GM19025 (cell line): ENCODE results near the gene DYRK1A.
A peak's percentile ranks its signal among the peaks of the same experiment; 100 is the strongest.

Experiments used
- ATAC-seq: cut with Tn5 transposase; IDR thresholded peaks from one replicate; pipeline ENCODE4 v1.9.1; 2021; ENCODE audit warnings: mild to moderate bottlenecking, low read depth, moderate library complexity; ENCODE audit not compliant: unreplicated experiment

Gene DYRK1A

DNA sequence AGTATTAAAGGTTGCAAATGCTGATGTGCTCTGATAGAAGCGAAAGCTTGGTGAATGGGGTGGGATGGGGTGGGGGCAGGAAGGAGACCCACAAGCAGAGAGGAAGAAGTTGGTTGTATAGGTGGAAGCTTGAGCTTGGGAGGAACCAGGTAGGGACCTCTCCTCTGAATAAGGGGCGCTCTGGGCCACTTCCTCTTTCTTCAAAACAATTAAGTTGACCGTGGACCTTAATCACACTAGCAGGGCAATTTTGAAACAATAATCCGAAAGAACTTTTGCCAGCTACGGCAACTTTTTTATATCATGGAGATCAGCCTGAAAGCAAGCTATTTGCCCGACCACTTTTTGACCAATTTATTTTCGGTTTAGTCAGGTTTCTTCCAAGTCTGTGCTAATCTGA lies 1.9 kb upstream of the DYRK1A start:
- ATAC-seq: no peak

GRCh38 chr21:37365517-37366481 lies 774 bp upstream of the DYRK1A start:
- ATAC-seq: peak; percentile 35

GRCh38 chr21:37367336-37367702 lies 746 bp downstream of the DYRK1A start:
- no peak for ATAC-seq

DNA sequence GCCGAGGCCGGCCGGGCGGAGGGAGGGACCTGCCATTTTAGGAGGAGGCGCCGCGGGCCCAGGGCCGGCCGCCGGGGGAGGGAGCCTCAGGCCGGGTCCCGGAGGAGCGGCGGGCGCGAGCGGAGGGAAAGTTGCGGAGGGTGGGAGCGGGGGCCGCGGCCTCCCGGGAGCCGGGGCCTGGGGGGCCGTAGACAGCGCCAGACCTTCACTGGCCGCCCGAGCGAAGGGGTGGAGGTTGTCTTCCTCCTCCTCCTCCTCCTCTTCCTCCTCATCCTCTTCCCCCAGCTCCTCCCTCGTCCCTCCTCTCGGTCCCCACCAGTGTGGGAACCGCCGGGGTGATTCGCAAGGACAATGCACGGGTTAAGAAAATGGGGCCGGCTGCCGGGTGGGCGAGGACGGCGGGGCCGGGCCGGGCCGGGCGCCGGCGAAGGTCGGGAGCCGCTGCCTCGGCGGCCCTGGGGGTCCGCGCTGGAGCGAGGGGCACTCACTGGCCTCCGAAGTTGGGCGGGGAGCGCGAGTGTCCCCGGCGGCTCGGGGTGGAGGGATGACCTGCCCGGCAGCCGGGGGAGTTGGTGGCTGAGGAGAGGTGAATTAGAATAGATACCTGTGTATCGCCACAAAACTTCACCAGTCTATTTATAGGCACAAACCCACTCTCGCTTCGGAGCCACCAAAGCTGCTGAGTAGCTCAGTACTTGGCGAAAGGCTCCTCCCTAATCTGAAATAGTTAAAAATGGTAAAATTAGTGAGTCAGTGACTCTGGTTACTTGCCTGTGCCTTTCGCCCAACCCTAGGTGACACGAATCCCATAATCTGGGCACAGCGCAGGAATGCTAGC lies 1.3 kb downstream of the DYRK1A start:
- no peak for ATAC-seq

DNA sequence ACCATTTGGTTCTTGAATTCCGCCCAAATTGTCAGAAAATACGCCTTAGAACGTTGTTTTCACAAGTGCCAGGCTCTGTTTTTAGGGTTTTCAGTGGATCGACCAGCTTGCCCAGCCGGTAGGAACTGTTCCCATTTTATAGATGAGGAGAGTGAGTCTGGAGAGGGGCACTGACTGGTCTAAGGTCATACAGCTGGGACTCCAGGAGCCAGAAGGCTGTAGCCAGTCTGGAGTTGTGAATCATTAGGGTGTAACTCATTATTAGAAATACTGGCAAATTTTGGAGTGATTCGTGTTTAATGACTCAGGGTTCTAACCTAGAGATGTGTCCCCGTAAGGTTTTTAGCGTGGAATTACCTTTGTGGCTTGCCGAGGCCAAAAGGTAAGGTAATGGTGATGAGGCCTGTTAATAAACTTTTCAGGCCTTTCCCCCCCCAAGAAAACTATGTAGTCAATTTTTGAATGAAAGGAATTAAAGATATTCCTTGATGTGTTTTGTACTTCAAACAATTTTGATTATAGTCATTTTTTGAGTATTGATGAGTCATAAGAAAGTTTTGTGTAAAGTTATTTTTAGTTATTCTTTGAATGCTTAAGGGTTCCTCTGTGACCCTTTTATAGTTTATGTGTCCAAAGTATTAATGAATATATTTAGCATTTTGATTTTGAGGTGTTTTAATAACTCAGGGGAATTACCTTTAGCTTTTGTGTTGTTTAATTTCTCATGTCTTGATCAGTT lies 2.1 kb downstream of the DYRK1A start:
- no peak for ATAC-seq

DNA sequence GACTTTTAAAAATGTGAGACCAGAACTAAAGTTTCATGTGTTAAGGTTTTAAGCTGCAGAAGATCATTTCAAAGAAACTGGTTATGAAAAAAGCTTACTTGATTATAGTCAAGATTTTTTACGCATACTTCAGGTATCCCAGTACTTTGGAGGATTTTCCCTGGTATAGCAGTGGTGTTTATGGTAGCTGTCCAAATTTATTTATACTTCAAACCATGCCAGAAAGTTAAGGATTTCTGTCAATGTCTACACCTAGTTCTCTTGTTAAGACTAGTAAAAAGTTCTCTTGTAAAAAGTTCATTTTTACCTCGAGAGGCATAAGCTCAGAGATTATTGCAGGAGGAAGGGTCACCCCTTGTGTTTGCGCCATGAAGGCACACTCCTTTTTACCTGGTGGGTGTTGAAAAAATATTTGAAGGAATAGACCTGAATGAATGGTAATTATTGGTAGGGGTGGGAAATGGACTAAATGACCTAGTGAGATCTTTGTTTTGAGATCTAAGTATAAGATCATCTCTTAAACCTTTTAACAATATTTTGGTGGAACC lies 2.8 kb downstream of the DYRK1A start:
- no peak for ATAC-seq

- ATAC-seq: no peak
These were observed 3.8 kb downstream of the DYRK1A start for GRCh38 chr21:37370152-37371040.

DNA sequence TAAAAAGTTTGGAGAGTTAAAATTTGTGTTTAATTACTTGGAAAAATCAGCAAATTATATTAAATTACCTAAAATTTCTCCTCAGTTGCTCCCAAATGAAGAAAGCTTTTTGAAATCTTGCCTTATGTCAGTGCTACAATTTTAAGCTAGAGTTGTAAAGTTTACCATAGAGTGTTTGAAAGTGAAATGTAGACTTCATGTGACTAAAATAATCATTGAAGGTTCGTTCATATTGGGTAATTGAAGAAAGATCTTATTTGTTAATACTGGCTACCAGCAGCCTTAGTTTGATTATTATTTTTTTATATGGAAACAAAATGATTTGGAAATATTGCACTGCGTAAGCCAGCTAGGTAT lies 4.4 kb downstream of the DYRK1A start:
- no peak for ATAC-seq

DNA sequence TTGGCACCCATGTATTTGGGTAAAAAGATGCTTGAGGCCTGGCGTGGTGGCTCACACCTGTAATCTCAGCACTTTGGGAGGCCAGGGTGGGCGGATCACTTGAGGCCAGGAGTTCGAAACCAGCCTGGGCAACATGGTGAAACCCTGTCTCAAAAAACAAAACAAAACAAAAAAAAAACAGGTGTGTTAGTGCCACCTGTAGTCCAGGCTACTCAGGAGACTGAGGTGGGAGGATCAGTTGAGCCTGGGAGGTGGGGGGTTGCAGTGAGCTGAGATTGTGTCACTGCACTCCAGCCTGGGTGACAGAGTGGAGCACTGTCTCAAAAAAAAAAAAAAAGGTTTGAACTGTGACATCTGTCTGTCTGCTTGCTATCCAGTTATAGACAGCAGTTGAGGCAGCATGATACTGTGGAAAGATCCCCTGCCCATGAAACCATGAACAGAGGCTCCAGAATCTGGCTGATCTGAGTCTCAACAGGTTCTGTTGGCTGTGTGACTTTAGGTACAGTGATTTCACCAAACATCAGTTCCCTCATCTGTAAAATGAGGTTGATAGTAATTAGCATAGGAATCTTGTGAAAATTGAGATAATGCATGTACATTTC lies 5.7 kb downstream of the DYRK1A start:
- no peak for ATAC-seq

DNA sequence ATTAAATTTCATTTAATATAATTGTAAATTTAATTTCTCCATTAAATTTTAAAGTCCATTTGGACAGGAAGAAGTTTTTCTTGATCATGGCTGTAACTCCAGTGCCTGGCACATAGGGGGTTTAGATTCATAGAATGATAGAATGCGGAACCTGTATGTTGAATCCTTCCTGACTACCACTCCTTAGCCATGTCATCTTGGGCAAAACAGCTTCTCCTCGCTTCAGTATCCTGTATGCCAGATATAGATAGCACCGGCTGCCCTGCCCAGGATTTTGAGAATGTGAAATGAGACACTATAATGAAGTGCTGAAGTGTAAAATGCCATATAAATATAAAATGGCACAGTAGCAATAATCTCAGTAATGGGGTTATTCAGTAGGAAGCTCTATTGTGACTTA lies 6.4 kb downstream of the DYRK1A start:
- ATAC-seq: no peak

- ATAC-seq: no peak
These were observed 7.0 kb downstream of the DYRK1A start for GRCh38 chr21:37373539-37373938.

- no peak for ATAC-seq
These were observed 7.5 kb downstream of the DYRK1A start for GRCh38 chr21:37374027-37374426.

GRCh38 chr21:37375866-37376574 lies 9.4 kb downstream of the DYRK1A start:
- ATAC-seq: no peak

DNA sequence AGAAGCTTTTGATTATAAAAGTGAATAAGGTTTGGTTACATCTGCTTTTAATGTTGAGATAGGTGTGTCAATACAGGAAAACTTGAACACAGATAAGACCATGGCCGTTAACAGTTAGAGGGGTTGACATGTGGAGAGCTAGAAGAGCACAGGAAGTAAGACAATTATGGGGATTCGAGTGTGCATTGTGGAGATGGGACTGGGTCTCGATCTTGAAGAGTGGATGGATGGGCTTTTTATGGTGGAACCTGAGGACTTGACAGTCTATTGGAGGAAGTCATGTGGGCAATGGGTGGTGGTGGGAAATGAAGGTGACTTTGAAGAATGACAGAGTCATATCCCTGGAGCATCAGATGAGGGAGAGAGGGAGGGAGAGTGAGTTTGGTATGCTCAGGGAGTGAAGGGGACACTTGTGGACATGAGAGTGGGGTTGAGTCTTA lies 12.1 kb downstream of the DYRK1A start:
- ATAC-seq: no peak

DNA sequence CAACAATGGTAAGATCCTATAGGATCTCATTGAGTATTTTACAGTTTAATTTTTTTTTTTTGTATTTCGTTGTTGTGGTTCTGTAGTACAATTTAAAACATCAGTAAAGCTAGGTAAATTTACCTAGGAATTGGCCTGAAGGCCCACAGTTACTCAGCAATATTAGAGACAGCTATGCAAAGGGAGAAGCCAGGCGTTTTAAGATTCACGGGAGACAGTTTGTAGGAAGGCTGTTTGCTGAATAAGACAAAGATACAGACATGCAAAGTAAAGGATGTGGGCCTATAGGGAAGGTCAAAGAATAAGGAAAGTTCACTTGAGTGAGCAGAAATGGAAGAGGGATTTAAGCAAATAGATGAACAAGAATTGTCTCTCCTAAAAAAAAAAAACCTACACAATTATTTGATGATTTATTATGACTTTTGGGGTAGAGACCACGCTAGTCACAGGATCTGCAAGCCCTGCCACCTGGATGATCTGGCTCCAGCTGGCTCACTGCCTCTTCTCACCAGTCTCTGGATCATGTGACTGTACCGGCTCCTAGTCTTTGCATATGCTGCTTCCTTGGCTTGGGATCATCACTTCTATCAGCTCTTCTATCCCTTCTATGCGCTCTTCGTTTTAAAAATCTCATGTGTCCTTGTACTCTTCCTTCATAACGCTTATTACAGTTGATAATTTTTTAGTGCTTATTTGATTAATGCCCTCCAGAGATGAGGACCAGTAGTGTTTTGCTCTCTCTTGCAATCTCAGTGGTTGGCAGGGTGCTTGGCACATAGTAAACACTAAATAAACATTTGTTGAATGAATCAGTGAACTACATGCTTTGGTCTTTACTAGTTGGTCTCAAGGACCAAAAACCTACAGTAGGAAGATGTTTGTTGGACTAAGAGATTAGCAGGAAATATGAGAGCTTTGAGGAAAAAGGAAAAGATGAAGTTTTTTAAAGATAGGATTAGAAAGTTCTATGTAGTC lies 14.1 kb downstream of the DYRK1A start:
- no peak for ATAC-seq

DNA sequence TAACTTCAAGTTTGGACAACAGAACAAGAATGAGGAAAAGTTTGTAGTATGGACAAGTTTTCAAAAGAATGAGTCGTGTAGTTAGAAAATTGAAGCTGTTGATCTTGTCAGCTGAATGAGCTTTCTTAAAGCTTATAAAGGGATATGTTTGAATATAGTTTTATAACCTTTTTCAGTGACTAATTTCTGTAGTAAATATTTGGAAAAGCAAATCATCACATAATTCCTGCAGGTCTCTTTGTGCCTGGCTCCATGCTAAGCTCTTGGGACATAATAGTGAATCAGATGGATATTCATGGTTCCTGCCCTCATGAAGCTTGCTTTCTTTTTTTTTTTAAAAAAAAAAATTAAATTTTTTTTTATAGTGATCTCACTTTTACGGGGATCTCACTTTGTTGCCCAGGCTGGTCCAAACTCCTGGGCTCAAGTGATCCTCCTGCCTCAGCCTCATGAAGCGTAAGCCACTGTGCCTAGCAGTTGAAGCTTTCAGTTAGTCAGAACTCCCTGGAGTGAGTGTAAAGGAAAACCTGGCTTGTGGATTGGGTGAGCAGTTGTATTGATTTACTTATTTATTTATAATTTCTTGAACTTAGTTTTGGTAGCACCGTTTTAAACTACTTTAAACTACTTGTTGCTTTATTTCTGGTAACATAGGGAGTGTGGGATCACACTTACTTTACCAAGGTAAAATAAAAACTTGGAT lies 15.5 kb downstream of the DYRK1A start:
- no peak for ATAC-seq

DNA sequence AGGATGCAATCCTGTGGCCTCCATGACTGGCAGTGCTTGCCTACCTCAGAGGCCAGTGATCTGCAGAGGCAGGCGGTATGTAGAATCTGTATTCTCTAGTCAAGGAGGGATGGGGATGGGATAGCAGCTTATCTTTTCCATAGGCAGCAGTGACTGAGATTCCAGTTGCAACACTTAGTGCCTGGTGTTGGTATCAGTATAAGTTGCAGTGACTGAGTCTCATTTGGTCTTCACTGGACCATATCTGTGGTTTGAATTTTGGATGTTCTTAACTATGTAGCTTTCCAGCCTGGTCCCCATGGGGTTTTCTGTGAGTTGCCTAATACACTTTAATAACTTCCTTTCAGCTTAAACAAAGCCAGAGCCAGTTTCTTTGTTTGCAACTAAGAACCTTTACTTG lies 16.5 kb downstream of the DYRK1A start:
- ATAC-seq: no peak
